ENCODE results near the gene ZNF829. TPM values are rescaled to one million over a fixed set of nuclear protein-coding genes. Genes with fewer than 3 reads are reported as not detected.

ZNF829 gene
- total RNA-seq, 1 experiment from 2014 or later: 3.1 TPM

- H2AFZ ChIP-seq: no peak overlapping the region
- H3K4me2 ChIP-seq: peak overlapping the region; percentile 95
- peaks cover 11% of the 10 kb centered on the region; the same call in 1 of the 2 replicates for H3K4me1 ChIP-seq (replicated peaks; ENCODE audit: insufficient read depth)
- ChIA-PET CTCF (no interaction called here), POLR2A (ENCODE audit: unreplicated experiment) (no interaction called here)
- H3F3A ChIP-seq (ENCODE audit: insufficient read depth, low read depth): no peaks in the 10 kb centered on the region
- peaks cover 11% of the 10 kb centered on the region for H3K79me2 ChIP-seq (ENCODE audit: low read depth)
- intact Hi-C loops (cut with micrococcal nuclease; ENCODE audit: unreplicated experiment): loop anchor here (2.0 kb wide), 2 partner anchors 65 to 79 kb away; partner anchors contain the start of genes ZNF568, ZNF829 and ZNF850
- H3K27ac ChIP-seq: no peak overlapping the region
- no peaks in the 10 kb centered on the region for H3K27me3 ChIP-seq (ENCODE audit: insufficient read depth, low read depth)
- H4K20me1 ChIP-seq (ENCODE audit: insufficient read depth): no peaks in the 10 kb centered on the region
- DNase-seq: no peak
- peaks cover 46% of the 10 kb centered on the region for H3K36me3 ChIP-seq (ENCODE audit: low read depth)
- H3K9me2 ChIP-seq (ENCODE audit: insufficient read depth): no peaks in the 10 kb centered on the region
- H3K9me3 ChIP-seq (ENCODE audit: insufficient read depth, low read depth): peaks cover 44% of the 10 kb centered on the region
- H3K4me3 ChIP-seq: peak overlapping the region; percentile 98; the same call in 1 of the 2 replicates
- BruUV-seq (replicated peaks): no TSS peak
- TF ChIP-seq CTCF (conservative IDR thresholded peaks at IDR 0.05): no peak
- no peak for TF ChIP-seq EZH2 (IDR thresholded peaks at IDR 0.05; ENCODE audit: low read depth)
Observed at GRCh38 chr19:36851898-36852297, 64.2 kb downstream of the ZNF829 start.

DNA sequence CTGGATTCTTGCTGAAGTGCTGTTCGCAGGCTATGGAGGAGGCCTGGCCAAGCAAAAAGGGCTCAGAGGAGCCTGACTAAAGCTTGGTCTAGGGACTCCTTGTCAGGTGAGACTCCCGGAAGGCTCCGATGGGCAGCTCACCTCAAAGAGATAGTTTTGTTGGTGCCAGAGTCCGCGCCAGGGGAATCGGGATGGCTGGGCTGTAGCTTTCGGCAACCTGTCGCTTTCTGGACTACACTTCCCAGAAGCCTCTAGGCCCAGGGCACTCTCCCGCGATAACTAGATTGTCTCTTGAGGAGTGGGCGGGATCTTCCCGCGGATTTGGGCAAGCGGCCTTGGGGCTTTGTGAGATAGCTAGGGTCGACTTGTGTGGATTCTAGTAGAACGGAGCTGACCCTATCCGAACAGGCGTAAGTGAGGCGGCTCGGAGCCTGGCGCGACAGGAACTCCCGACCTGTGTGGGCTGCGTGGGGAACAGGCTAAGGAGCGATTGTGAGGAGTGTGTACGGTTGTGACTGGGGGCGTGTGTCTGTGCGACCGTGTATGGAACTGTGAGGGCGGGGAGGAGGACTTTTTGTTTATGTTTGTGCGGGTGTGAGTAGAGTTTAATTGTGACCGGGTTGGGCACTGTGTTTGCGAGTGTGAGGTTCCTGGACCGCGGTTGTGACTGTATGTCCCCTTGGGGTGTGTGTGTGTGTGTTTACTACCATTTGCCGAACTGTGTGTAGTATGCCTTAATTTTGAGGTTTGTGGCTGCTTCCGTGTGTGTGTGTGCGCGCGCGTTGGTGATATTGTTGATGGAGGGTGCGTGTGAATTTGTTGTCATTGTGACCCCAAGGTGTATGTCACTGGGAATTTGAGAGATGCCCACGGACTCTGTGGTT is 65.3 kb downstream of the ZNF829 start, which contains the start of gene ZNF345:
ZNF345 (plus strand) TSS at position 318 of the 884 bp plus-strand sequence. CDS start 25,955 bp downstream, outside the sequence.
- peak within 1 kb of the TSS; percentile 97 for H2AFZ ChIP-seq
- no peaks in the 10 kb centered on the region for H3K9me2 ChIP-seq (ENCODE audit: insufficient read depth)
- H3K4me2 ChIP-seq: peak within 1 kb of the TSS; percentile 95
- CTCF ChIA-PET: interaction anchor here (0.5 to 0.8 kb wide), 2 partner anchors 10 to 520 kb away, joined by 3 to 16 read pairs; partner anchors contain the start of gene ZNF527
- peaks cover 36% of the 10 kb centered on the region for H3K9me3 ChIP-seq (ENCODE audit: insufficient read depth, low read depth)
- intact Hi-C loops (cut with micrococcal nuclease; ENCODE audit: unreplicated experiment): loop anchor here (1.0 to 2.0 kb wide), 7 partner anchors 12 to 636 kb away; partner anchors contain the start of genes ZNF260, ZNF420, ZNF565 and ZNF567
- TSS peak; percentile 67 for BruUV-seq (replicated peaks)
- H3K79me2 ChIP-seq (ENCODE audit: low read depth): peaks cover 11% of the 10 kb centered on the region
- no peaks in the 10 kb centered on the region for H4K20me1 ChIP-seq (ENCODE audit: insufficient read depth)
- peaks cover 44% of the 10 kb centered on the region for H3K36me3 ChIP-seq (ENCODE audit: low read depth)
- DNase-seq: peak; percentile 84 to 90
- TF ChIP-seq CTCF (conservative IDR thresholded peaks at IDR 0.05): no peak
- no peak for TF ChIP-seq EZH2 (IDR thresholded peaks at IDR 0.05; ENCODE audit: low read depth)
- H3K27me3 ChIP-seq (ENCODE audit: insufficient read depth, low read depth): no peaks in the 10 kb centered on the region
- 0 out of 2 replicates have a peak within 1 kb of the TSS, but pooled peaks have one; percentile 1 for H3K27ac ChIP-seq
- H3F3A ChIP-seq (ENCODE audit: insufficient read depth, low read depth): no peaks in the 10 kb centered on the region
- peaks cover 11% of the 10 kb centered on the region; the same call in 1 of the 2 replicates for H3K4me1 ChIP-seq (replicated peaks; ENCODE audit: insufficient read depth)
- POLR2A ChIA-PET (ENCODE audit: unreplicated experiment): interaction anchor here (0.5 to 1.2 kb wide), 7 partner anchors 13 to 931 kb away, joined by 4 to 23 read pairs (median 10); partner anchors contain the start of genes ZNF260, ZNF527, ZNF529 and ZNF790
- peak within 1 kb of the TSS; percentile 98 for H3K4me3 ChIP-seq

All from PC-9 (cell line).